ENCODE results near the gene CRTC3.

The CRTC3 gene

GRCh38 chr15:90540768-90541167 is 11.0 kb downstream of the CRTC3 start:
- Mint-ChIP-seq H3K9me3 (ENCODE audit: low read depth) (no peaks in the 10 kb centered on the region), H3K4me3 (no peak overlapping the region), H3K4me1 (ENCODE audit: low read depth) (peaks cover 78% of the 10 kb centered on the region), H3K27me3 (no peaks in the 10 kb centered on the region), H3K27ac (peak overlapping the region; percentile 77), H3K36me3 (peaks cover 16% of the 10 kb centered on the region)

- no peaks in the 10 kb centered on the region for H3K9me3 Mint-ChIP-seq (ENCODE audit: low read depth)
- peaks cover 63% of the 10 kb centered on the region for H3K4me1 Mint-ChIP-seq (ENCODE audit: low read depth)
- H3K36me3 Mint-ChIP-seq = peaks cover 9% of the 10 kb centered on the region
- H3K4me3 Mint-ChIP-seq = no peak overlapping the region
- H3K27ac Mint-ChIP-seq = peak overlapping the region; percentile 77
- H3K27me3 Mint-ChIP-seq = no peaks in the 10 kb centered on the region
Measured at GRCh38 chr15:90545095-90545494, 15.4 kb downstream of the CRTC3 start.

GRCh38 chr15:90547540-90547939 is 17.8 kb downstream of the CRTC3 start:
- peaks cover 64% of the 10 kb centered on the region for H3K4me1 Mint-ChIP-seq (ENCODE audit: low read depth)
- H3K27me3 Mint-ChIP-seq = no peaks in the 10 kb centered on the region
- peak overlapping the region; percentile 64 for H3K27ac Mint-ChIP-seq
- peaks cover 10% of the 10 kb centered on the region for H3K36me3 Mint-ChIP-seq
- H3K9me3 Mint-ChIP-seq (ENCODE audit: low read depth) = no peaks in the 10 kb centered on the region
- no peak overlapping the region for H3K4me3 Mint-ChIP-seq

GRCh38 chr15:90550919-90551318 is 21.2 kb downstream of the CRTC3 start:
- peaks cover 8% of the 10 kb centered on the region for H3K36me3 Mint-ChIP-seq
- no peaks in the 10 kb centered on the region for H3K9me3 Mint-ChIP-seq (ENCODE audit: low read depth)
- no peak overlapping the region for H3K4me3 Mint-ChIP-seq
- H3K27ac Mint-ChIP-seq = no peak overlapping the region
- no peaks in the 10 kb centered on the region for H3K27me3 Mint-ChIP-seq
- peaks cover 60% of the 10 kb centered on the region for H3K4me1 Mint-ChIP-seq (ENCODE audit: low read depth)

- H3K27ac Mint-ChIP-seq = peak overlapping the region; percentile 5
- no peak overlapping the region for H3K4me3 Mint-ChIP-seq
- no peaks in the 10 kb centered on the region for H3K27me3 Mint-ChIP-seq
- no peaks in the 10 kb centered on the region for H3K9me3 Mint-ChIP-seq (ENCODE audit: low read depth)
- H3K36me3 Mint-ChIP-seq = peaks cover 8% of the 10 kb centered on the region
- peaks cover 63% of the 10 kb centered on the region for H3K4me1 Mint-ChIP-seq (ENCODE audit: low read depth)
Measured at GRCh38 chr15:90552162-90552928, 22.6 kb downstream of the CRTC3 start.

- H3K9me3 Mint-ChIP-seq (ENCODE audit: low read depth) = no peaks in the 10 kb centered on the region
- no peak overlapping the region for H3K4me3 Mint-ChIP-seq
- H3K36me3 Mint-ChIP-seq = peaks cover 8% of the 10 kb centered on the region
- H3K4me1 Mint-ChIP-seq (ENCODE audit: low read depth) = peaks cover 63% of the 10 kb centered on the region
- H3K27me3 Mint-ChIP-seq = no peaks in the 10 kb centered on the region
- H3K27ac Mint-ChIP-seq = peak overlapping the region; percentile 5
Measured at GRCh38 chr15:90552929-90553211, 23.1 kb downstream of the CRTC3 start.

- H3K4me1 Mint-ChIP-seq (ENCODE audit: low read depth) = peaks cover 63% of the 10 kb centered on the region
- H3K36me3 Mint-ChIP-seq = peaks cover 8% of the 10 kb centered on the region
- H3K4me3 Mint-ChIP-seq = no peak overlapping the region
- no peaks in the 10 kb centered on the region for H3K9me3 Mint-ChIP-seq (ENCODE audit: low read depth)
- H3K27ac Mint-ChIP-seq = peak overlapping the region; percentile 7
- H3K27me3 Mint-ChIP-seq = no peaks in the 10 kb centered on the region
Measured at GRCh38 chr15:90553248-90553745, 23.6 kb downstream of the CRTC3 start.

DNA sequence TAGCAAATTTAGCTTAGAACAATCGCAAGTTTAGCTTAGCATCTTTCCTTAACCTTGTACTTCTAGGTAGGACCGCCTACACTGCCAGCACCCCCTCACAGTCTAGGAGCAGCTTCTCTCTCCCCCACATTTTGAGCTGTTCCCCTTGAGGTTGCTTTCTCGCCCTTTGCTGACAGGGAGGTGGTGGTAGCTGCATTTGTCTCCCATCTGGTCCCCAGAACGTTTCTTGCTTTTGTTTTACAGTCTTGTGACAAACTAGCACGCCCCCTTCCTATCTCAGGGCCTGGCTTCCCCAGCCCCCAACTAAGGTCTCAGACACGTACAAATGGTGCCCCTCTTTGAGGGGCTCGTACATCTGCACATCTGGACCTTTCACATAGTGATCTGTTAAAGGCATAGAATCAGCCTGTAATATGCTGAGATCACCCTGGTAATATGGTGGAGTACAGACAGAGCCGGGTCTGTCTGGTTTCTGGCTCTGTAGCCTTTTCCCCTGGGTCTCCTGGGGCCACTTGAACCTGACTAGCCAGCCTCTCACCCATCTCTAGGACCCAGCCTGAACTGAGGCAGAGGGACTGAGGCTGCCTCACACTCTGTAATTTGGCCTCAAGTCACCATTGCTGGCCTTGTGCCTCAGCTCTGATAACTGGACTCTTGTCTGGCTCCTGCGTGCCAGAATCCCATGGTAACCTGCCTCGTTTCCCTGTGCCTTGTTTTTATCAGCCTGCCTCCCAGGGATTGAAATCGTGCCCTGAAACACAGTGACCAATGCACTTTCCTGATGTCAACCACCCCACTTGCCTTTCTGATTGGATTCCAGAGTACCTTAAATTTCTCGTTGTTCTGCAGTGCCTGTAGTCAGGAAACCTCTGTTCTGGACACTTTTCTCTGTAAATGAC is 27.7 kb downstream of the CRTC3 start:
- no peaks in the 10 kb centered on the region for H3K27me3 Mint-ChIP-seq
- peak overlapping the region; percentile 82 for H3K27ac Mint-ChIP-seq
- peaks cover 8% of the 10 kb centered on the region for H3K36me3 Mint-ChIP-seq
- H3K4me1 Mint-ChIP-seq (ENCODE audit: low read depth) = peaks cover 78% of the 10 kb centered on the region
- no peaks in the 10 kb centered on the region for H3K9me3 Mint-ChIP-seq (ENCODE audit: low read depth)
- peak overlapping the region; percentile 24 for H3K4me3 Mint-ChIP-seq

DNA sequence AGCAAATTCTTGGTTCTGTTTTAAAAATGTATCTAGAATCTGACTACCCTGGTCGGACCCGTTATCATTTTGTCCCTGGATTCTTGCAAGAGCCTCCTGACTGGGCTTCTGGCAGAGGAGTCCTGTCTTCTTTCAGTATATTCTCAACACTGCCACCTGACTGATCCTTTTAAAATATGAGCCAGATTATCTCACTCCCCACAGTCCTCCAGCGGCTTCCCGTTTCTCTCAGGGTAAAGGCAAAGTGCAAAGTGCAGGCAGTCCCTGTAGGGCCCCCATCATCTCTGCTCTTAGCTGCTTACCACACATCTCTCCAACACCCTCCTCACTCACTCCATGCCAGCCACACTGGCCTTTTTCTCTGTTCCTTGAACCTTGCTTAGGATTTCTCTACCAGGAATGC is 28.4 kb downstream of the CRTC3 start:
- Mint-ChIP-seq H3K4me3 (peak overlapping the region; percentile 39), H3K27ac (peak overlapping the region; percentile 82)

GRCh38 chr15:90559119-90559518 is 29.4 kb downstream of the CRTC3 start:
- Mint-ChIP-seq H3K27me3 (no peaks in the 10 kb centered on the region), H3K27ac (peak overlapping the region; percentile 84), H3K4me3 (no peak overlapping the region), H3K36me3 (peaks cover 7% of the 10 kb centered on the region), H3K9me3 (ENCODE audit: low read depth) (no peaks in the 10 kb centered on the region), H3K4me1 (ENCODE audit: low read depth) (peaks cover 79% of the 10 kb centered on the region)

More for the DNA sequence above, 28.4 kb downstream of the CRTC3 start:
- Mint-ChIP-seq H3K36me3 (peaks cover 7% of the 10 kb centered on the region), H3K9me3 (ENCODE audit: low read depth) (no peaks in the 10 kb centered on the region), H3K27me3 (no peaks in the 10 kb centered on the region), H3K4me1 (ENCODE audit: low read depth) (peaks cover 79% of the 10 kb centered on the region)

DNA sequence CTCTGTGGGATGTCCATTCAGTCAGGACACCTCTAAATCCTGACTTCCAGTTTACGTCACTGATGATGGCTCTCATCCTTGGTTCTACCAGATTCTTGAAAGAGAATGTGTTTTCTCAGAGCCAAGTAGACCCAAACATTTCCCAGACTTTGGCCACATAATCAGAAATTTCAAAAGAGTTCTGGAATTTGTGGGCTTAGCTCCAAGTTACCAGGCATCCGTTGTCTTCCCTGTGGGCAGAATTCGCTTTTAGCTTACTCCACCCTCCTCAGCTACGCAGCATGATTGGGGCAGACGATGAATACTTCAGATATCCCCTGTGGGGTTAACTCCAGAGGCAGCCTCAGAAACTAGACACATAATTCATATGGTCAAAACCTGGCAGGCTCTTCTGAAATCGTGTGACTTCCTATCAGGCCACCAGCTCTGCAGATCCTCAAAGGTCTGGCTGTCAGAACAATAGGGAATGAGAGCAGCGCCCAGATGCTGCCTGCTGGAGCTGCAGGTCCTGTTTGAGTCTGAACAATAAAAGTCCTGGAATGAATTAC is 30.6 kb downstream of the CRTC3 start:
- H3K4me3 Mint-ChIP-seq = no peak overlapping the region
- H3K9me3 Mint-ChIP-seq (ENCODE audit: low read depth) = no peaks in the 10 kb centered on the region
- no peaks in the 10 kb centered on the region for H3K27me3 Mint-ChIP-seq
- H3K27ac Mint-ChIP-seq = peak overlapping the region; percentile 84
- peaks cover 85% of the 10 kb centered on the region for H3K4me1 Mint-ChIP-seq (ENCODE audit: low read depth)
- peaks cover 5% of the 10 kb centered on the region for H3K36me3 Mint-ChIP-seq

DNA sequence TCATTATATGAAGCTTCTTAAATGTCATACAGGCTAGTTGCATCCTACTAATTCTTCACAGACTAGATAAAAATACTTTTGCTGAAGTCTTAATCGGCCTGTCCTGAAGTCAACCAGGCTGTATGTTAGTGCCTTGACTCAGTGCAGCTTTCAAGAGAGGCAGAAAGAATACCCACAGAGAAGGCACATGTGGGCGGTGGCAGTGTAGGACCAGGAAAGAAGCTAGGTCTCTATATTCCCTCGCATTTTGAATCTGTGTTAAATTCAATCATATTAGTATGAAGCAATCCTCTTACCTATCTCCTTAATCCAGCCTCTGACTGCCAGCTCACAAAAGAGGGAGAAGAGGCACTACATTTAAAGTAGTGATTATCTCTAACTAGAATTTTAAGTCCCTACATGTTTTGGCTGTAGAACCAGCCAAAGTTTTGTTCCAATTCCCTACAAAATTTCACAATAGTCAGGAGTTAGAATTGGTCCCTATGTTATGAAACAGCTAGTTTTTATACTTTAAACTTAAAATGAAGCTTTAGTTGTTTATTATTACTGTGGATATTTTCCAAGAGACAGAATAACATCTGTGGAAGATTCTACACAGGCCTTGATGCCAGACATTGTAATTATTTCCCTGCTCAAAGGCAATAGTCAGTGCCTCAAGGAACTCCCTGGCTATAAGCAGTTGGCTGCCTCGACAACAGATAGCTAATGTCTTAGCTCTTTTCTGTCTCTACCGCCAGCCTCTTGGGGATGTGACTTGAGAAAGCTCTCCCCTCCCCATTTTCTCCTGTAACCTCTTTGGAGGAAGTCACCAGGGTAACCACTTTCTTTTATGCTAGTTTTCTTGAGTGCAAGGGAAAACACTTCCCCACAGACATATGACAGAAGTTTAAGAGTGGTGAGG is 31.9 kb downstream of the CRTC3 start:
- Mint-ChIP-seq H3K4me3 (peak overlapping the region; percentile 58), H3K9me3 (ENCODE audit: low read depth) (no peaks in the 10 kb centered on the region), H3K27ac (peak overlapping the region; percentile 78), H3K4me1 (ENCODE audit: low read depth) (peaks cover 92% of the 10 kb centered on the region), H3K36me3 (peaks cover 5% of the 10 kb centered on the region), H3K27me3 (no peaks in the 10 kb centered on the region)

DNA sequence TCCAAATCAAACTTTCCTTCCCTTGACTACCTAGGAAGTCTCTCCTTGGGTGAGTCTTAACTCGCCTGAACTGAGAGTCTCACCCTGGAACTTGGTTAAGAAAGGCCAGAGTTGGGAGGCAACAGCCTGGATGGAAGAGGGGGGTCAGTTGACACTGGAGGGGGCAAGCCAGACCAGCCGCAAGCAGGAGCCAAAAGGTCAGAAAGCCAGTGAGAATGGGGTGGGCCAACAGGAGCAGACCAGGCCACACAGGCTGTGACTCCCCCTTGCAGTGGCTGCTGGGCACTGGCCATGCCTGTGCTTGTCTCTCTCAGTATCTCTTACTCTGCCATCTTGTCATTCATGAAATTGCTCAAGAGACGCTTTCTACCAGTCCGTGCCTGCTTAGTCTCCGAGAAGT is 32.9 kb downstream of the CRTC3 start:
- Mint-ChIP-seq H3K27ac (peak overlapping the region; percentile 78), H3K9me3 (ENCODE audit: low read depth) (no peaks in the 10 kb centered on the region), H3K4me3 (peak overlapping the region; percentile 58), H3K27me3 (no peaks in the 10 kb centered on the region), H3K4me1 (ENCODE audit: low read depth) (peaks cover 91% of the 10 kb centered on the region), H3K36me3 (peaks cover 5% of the 10 kb centered on the region)

- Mint-ChIP-seq H3K27me3 (no peaks in the 10 kb centered on the region), H3K27ac (peak overlapping the region; percentile 97), H3K36me3 (peaks cover 5% of the 10 kb centered on the region), H3K4me3 (no peak overlapping the region), H3K4me1 (ENCODE audit: low read depth) (peaks cover 90% of the 10 kb centered on the region), H3K9me3 (ENCODE audit: low read depth) (no peaks in the 10 kb centered on the region)
Measured at GRCh38 chr15:90563463-90563862, 33.7 kb downstream of the CRTC3 start.

Measured in activated naive CD8-positive, alpha-beta T cell (primary cell).